ENCODE data around the gene PGAP1.

GRCh38 chr2:196927376-196928225 is 1.1 kb upstream of the PGAP1 start:
- TF ChIP-seq EZH2 (IDR thresholded peaks at IDR 0.05; ENCODE audit: borderline replicate concordance, low read depth, low read length, severe bottlenecking) = no peak
- no peak for TF ChIP-seq CTCF (IDR thresholded peaks at IDR 0.05; ENCODE audit: borderline replicate concordance, extremely low read depth, low read length, poor library complexity, severe bottlenecking)

Measured in DND-41 (cell line).